ENCODE data around the gene GJD4.

GRCh38 chr10:35643151-35644049, 38.3 kb downstream of the GJD4 start:
- TF ChIP-seq CTCF (IDR thresholded peaks at IDR 0.05), result no peak
- no peak for TF ChIP-seq POLR2A (IDR thresholded peaks at IDR 0.05)
